Measurements from ENCODE around the gene FSCN2.

Gene FSCN2

DNA sequence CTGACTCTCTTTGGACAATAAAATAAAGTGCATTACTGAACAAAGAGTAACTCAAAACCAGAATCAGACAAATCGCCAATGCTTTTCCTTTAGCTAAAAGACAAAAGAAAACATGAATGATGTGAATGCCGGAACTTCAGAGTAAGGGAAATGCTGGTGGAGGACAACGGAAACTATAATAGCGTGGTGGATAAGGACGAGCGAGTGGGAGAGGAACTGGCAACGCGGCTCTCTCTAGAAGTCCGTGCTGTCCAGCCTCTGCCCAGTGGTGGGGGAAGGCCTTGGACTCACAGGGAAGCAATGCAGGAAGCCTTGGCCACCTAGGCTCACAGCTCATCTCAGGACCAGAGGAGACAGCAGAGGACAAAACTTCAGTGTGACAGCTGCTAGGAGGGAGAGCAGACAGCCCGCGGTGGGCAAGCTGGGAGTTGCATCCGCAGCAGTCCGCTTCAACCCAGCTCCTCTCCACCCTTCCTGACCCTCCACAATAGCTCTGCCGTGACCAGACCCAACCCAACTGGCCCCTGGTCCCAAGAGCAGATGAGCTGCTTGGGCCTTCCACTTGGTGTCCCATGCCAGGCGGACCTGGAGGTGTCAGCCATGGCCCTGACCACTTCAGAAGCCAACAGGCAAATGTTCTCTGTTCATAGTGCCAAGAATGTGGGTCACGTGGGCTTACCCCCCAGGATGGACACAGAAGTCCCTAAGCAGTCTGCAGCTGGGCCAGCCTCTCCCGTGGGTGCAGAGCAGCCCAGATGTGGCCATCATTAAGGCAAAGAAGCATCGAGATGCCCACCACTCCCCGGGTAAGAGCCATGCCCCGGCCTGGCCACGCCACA, 29.3 kb downstream of the FSCN2 start:
- DNase-seq (ENCODE audit: low spot score) = no peak

- no peak for DNase-seq (ENCODE audit: low spot score)
Observed at GRCh38 chr17:81558115-81558468, 29.9 kb downstream of the FSCN2 start.

DNA sequence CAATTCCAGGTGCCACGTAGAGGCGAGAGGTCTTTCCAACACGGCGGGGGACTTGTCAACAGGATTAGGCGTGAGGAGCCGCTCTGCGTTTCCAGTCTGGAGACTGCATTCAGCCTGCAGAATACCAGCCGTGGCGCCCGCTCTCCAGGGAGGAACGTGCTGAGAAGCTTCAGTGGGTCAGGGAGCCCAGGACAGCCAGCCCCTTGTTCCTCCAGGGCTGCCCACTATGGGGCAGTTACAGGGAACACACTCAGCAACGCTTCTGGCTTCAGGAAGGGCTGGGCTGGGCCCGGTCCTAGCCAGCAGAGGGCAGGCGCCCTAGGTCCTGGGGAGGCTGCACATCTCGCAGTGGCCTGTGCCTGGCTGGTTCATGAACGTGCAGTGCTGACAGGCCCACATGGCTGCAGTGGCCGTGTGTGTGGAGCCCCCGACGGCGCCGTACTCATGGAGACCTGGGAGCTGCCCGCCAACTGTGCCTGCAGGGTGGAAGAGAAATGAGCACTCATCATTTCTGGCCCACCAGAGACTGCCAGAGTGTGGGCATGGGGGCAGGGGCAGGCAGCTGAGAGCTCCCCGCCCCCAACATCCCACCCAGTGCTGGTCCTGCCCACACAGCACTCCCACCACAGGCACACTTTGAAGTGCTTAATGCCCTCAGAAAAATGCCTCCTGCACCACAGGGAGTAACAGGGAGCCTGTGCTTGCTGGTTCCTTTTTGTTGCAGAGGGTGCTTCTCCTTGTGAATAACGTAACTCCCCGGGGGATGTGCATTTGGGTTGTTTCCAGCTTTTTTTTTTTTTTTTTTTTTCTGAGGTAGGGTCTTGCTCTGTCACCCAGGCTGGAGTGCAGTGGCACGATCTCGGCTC, 31.0 kb downstream of the FSCN2 start:
- no peak for DNase-seq (ENCODE audit: low spot score)

- no peak for DNase-seq (ENCODE audit: low spot score)
Observed at GRCh38 chr17:81561494-81561885, 33.3 kb downstream of the FSCN2 start.

GRCh38 chr17:81563861-81564586, 35.8 kb downstream of the FSCN2 start:
- no peak for DNase-seq (ENCODE audit: low spot score)

DNA sequence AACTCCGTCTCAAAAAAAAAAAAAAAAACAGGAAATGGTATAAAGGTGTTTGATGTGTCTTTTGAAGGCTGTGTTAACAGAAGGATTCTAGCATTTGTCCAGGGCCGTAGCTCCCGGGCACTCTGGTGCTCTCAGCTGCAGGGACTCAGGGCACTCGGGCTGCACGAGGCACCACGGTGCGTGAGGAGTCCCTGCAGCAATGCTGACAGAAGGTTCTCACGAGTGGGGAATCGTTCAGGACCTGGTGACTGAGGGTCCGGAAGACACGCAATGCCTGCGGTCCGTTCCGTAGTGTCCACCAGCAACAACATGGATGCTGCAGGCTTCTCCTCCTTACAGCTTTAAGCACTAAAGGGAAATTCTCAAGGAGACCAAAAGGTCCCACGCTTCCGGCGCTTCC, 36.6 kb downstream of the FSCN2 start:
- no peak for DNase-seq (ENCODE audit: low spot score)

DNA sequence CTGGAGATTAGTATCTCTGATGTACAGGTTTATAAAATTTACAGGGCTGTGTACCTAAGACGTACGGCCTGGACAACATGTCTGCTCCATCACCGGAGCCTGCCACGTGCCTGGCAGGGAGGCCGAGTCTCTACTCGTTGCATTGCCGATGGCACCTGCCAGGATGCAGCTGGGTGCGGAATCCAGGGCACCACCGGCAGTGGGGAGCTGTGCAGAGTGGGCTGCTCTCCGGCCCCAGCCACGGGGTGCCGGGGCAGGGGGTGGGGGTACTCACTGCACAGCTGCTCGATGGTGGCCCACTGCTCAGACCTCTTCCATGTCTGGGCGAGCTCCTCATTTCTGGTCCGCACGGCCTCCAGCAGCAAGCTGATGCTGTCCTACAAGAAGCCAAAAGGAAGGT, 37.1 kb downstream of the FSCN2 start:
- DNase-seq (ENCODE audit: low spot score) = no peak

DNA sequence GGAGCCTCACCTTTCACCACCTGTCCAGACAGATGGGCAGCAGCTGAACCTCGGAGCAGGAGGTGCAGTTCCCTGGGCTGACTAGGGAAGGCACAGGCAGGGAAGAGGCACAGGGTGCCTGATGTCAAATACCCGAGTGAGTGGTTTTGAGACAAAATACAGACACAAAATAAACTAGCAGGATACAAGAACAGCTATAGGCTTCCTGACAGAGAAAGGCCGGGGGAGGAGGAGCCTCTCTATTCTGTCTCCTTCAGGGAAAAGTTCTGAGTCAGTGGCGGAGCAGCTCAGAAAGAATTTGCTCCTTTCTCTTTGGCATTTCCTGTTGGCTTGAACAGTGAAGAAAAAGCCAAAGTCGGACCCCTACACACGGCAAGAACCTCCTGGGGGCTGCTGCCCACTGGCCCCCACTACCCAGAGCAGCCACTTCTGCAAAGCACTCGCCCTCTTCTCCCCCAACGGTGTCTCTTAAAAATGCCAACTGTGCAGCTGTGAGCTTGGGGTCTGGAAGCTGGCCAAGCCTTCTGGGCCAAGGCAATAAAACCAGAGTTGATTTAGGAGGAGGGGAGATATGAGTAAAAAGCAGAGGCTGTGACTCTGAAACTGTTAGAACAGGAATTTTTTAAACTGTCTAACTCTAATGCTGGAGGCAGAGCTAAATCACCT, 38.4 kb downstream of the FSCN2 start:
- no peak for DNase-seq (ENCODE audit: low spot score)

DNA sequence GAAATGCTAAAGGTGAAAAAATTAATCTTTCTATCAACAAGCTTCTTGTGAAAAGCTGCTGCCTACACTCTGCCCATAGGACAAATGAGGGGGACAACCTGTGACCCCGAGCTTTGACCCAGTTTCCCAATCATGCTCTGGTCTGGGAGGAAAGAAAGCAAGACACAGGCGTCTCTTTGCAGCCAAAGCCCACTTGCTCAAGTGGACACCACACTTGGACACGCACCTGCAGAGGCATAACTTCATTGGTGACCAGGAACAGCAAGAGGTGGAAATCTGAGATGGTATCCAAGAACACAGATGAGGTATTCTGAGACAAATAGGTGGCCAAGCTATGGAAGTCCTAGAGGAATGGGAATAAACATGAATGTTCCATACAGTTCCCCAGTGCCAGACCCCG, 39.0 kb downstream of the FSCN2 start:
- no peak for DNase-seq (ENCODE audit: low spot score)

DNA sequence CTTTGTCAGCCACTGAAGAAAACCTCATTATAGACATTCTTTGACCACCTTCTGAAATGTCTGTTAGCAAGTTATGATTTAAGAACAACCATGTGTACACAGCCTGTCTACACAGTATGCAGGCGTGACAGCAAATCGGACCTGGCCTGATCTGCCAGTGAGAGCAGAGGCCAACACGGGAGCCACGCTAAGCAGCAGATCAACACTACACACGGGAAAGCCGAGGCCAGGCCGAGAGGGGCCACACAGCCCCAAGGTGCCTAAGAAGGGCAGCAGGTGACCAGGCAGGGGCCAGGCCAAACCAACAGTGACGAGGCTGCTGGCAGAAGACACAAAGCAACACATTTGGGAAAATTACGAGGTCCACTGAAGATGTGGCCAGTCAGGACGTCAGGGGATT, 40.2 kb downstream of the FSCN2 start:
- DNase-seq (ENCODE audit: low spot score) = no peak

- no peak for DNase-seq (ENCODE audit: low spot score)
Observed at GRCh38 chr17:81569986-81570514, 41.9 kb downstream of the FSCN2 start.

DNA sequence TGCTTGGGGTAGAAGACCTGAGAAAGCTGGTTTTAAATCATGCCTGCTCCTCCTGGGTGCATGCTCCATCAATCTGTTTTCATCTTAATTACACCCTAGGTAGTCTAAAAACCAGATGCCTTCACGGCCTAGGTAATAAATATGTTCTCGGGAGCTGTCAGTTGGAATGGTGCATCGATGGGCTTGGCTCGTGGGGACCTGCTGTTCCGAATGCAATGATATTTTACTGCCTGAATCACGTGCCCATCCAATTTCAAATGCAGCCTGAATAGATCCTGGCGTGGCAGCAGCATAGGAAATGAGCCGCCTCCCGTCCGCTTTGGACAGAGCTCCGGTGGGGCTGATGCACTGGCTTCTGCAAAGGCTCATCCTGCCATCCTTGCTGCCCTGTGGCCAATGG, 42.8 kb downstream of the FSCN2 start:
- DNase-seq (ENCODE audit: low spot score) = no peak

- DNase-seq (ENCODE audit: low spot score) = no peak
Observed at GRCh38 chr17:81572563-81573168, 44.5 kb downstream of the FSCN2 start.

GRCh38 chr17:81573794-81574642, 45.8 kb downstream of the FSCN2 start:
- DNase-seq (ENCODE audit: low spot score) = no peak

DNA sequence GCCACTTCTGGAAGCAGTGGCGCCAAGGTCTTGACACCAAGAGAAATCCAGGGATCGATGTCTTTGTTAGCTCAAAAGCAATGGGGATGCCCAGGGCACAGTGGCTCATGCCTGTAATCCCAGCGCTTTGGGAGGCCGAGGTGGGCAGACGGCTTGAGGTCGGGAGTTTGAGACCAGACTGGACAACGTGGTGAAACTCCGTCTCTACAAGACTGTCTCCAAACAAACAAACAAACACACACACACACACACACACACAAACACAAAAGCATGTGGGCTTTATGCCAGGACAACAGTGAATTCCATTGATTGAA, 46.4 kb downstream of the FSCN2 start:
- DNase-seq (ENCODE audit: low spot score) = no peak

DNA sequence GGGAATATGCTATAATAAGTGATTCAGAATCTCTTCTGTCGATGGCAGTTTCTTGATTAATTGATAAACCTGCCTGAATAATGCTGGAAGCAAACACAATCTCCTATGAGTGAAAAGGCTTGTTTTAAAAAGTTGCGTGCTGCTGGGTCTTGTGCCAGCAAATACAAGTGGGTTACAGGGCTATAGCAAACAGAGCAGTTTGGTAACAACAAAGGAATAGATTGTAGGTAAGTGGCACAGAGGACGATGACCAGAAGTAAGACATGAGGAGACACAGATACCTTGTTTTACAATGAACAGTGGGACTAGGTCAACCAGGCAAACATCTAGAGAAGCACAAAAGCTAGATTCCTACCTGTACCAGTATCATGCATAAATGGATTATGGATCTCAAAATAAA, 47.7 kb downstream of the FSCN2 start:
- no peak for DNase-seq (ENCODE audit: low spot score)

GRCh38 chr17:81576621-81577277, 48.6 kb downstream of the FSCN2 start:
- no peak for DNase-seq (ENCODE audit: low spot score)

GRCh38 chr17:81577278-81578000, 49.3 kb downstream of the FSCN2 start:
- DNase-seq (ENCODE audit: low spot score) = no peak

DNA sequence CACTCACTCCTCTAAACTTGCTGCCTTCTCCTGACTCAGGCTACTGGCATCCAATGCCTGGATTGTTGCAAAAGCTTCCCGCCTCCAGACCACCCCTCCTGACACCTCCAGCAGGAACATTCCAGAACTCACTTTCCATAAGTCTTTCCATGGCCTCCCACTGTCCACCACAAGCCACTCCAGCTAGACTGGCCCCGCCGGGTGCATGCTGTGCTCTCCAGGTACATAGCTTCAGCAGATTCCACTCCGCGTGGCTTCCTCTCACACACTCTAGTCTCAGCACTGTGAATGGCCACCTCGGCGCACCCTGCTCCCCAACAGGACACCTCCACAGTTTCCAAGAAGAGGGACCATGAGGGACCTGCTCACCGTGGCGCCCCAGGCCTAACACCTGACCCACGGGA, 49.9 kb downstream of the FSCN2 start:
- DNase-seq (ENCODE audit: low spot score) = no peak

Data from ecto neural progenitor cell (in vitro differentiated cells).